Memory B cell (primary cell): ENCODE results near the gene SEPTIN7.

Experiments used
- ATAC-seq: fragments of 150-1000 bp; cut with Tn5 transposase; 2 replicates; pipeline ENCODE4 v1.10.0; 2021; ENCODE audit warnings: low read depth, mild to moderate bottlenecking, moderate library complexity
- DNase-seq, 2 donors: peaks; one replicate each; pipeline ENCODE4 v3.0.0; 2022; ENCODE audit warnings: low spot score in 2 of 2
- H3K27ac Mint-ChIP-seq: one replicate; pipeline ENCODE4 v1.8.0; 2022; ENCODE audit warnings: mild to moderate bottlenecking, moderate library complexity, mixed read lengths
- H3K27me3 Mint-ChIP-seq: one replicate; pipeline ENCODE4 v1.8.0; 2022; ENCODE audit warnings: mixed read lengths
- H3K36me3 Mint-ChIP-seq: one replicate; pipeline ENCODE4 v1.8.0; 2022; ENCODE audit warnings: mild to moderate bottlenecking, mixed read lengths
- H3K4me1 Mint-ChIP-seq: one replicate; pipeline ENCODE4 v1.8.0; 2022; ENCODE audit warnings: mixed read lengths
- H3K4me3 Mint-ChIP-seq: one replicate; pipeline ENCODE4 v1.8.0; 2022; ENCODE audit warnings: mild to moderate bottlenecking, moderate library complexity, mixed read lengths
- H3K9me3 Mint-ChIP-seq: one replicate; pipeline ENCODE4 v1.8.0; 2022; ENCODE audit warnings: mixed read lengths

SEPTIN7 gene

DNA sequence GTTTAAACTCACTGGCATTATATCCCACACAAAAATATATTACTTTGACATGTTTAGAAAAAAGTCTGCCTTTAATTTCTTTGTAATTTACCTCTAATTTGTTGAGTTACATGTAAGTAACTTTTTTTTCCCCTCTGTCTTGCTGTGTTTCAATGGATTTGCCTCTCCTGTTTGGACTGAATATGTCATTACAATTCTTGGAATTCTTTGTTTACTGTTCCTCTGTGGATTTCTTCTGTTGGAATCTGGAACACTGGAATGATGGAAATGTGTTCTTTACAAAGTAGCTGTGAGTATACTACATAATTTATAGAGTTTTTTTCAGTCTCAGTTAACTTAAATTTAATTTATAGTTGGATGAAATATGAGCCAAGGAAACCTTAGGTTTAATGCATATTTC is 30.4 kb downstream of the SEPTIN7 start:
- Mint-ChIP-seq H3K4me1 (peaks cover 29% of the 10 kb centered on the region), H3K27ac (peak overlapping the region; percentile 2), H3K9me3 (no peaks in the 10 kb centered on the region), H3K27me3 (no peaks in the 10 kb centered on the region), H3K4me3 (no peak overlapping the region), H3K36me3 (peaks cover 20% of the 10 kb centered on the region)
- ATAC-seq (no peak), DNase-seq (no peak)

- H3K4me1 Mint-ChIP-seq, result peaks cover 19% of the 10 kb centered on the region
Observed at GRCh38 chr7:35839860-35840854, 39.3 kb downstream of the SEPTIN7 start.

GRCh38 chr7:35846816-35847412 is 46.1 kb downstream of the SEPTIN7 start:
- peaks cover 20% of the 10 kb centered on the region for H3K36me3 Mint-ChIP-seq

More at GRCh38 chr7:35839860-35840854, 39.3 kb downstream of the SEPTIN7 start:
- no peak for ATAC-seq
- H3K27ac Mint-ChIP-seq, result no peak overlapping the region
- no peak overlapping the region for H3K4me3 Mint-ChIP-seq
- no peaks in the 10 kb centered on the region for H3K27me3 Mint-ChIP-seq
- DNase-seq, result no peak
- H3K36me3 Mint-ChIP-seq, result peaks cover 19% of the 10 kb centered on the region
- H3K9me3 Mint-ChIP-seq, result no peaks in the 10 kb centered on the region

GRCh38 chr7:35848725-35849124 is 47.9 kb downstream of the SEPTIN7 start:
- no peak for DNase-seq
- Mint-ChIP-seq H3K9me3 (no peaks in the 10 kb centered on the region), H3K4me1 (peaks cover 19% of the 10 kb centered on the region), H3K4me3 (no peak overlapping the region), H3K27me3 (no peaks in the 10 kb centered on the region), H3K36me3 (peaks cover 21% of the 10 kb centered on the region), H3K27ac (peak overlapping the region; percentile 24)
- ATAC-seq, result no peak

More at GRCh38 chr7:35846816-35847412, 46.1 kb downstream of the SEPTIN7 start:
- no peak for DNase-seq
- Mint-ChIP-seq H3K27ac (no peak overlapping the region), H3K9me3 (no peaks in the 10 kb centered on the region), H3K27me3 (no peaks in the 10 kb centered on the region), H3K4me1 (peaks cover 16% of the 10 kb centered on the region), H3K4me3 (no peak overlapping the region)
- no peak for ATAC-seq

DNA sequence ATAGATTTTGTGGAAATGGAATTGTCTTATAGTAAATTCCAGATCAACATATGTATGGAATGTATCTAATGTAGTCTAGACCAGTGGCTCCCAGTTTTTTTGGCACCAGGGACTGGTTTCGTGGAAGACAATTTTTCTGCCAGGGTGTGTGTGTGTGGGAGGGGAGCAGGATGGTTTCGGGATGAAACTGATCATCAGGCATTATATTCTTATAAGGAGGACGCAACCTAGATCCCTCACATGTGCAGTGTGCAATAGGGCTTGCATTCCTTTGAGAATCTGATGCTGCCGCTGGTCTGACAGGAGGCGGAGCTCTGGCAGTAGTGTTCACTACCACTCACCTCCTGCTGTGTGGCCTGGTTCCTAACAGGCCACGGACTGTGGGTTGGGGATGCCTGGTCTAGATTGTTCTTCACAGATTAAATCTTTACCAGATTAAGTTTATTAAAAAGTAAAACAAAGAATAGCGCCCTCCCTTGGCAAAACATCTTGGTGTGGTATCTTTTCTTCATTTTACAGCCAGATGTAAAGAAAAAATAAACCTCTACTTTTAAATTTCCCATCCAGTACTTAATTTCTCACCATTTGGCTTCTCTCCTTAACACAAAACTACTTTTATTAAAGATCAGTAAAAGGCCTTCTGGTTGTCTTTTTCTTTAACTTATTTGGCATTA is 48.4 kb downstream of the SEPTIN7 start:
- ATAC-seq, result no peak
- Mint-ChIP-seq H3K4me3 (no peak overlapping the region), H3K9me3 (no peaks in the 10 kb centered on the region), H3K4me1 (peaks cover 19% of the 10 kb centered on the region), H3K27me3 (no peaks in the 10 kb centered on the region), H3K27ac (peak overlapping the region; percentile 71), H3K36me3 (peaks cover 21% of the 10 kb centered on the region)
- DNase-seq, result no peak

DNA sequence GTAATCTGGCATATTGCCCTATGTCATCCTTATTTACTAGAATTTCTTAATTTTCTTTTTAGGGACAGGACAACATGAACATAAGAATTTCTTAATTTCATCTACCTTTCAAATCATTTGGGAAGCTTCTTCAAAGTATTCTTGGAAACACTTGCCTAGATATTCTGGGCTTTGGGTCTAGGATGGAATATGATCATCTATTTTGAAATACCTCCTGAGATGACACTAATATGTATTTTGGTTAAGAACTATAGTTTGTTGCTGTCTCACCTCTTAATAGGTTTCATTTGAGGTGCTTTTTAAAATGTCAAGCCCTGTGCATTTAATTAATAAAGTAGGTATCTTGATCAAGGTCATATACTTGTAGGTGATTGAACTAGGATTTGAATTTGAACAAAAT is 49.1 kb downstream of the SEPTIN7 start:
- Mint-ChIP-seq H3K9me3 (no peaks in the 10 kb centered on the region), H3K4me3 (no peak overlapping the region), H3K27me3 (no peaks in the 10 kb centered on the region), H3K27ac (peak overlapping the region; percentile 71), H3K36me3 (peaks cover 21% of the 10 kb centered on the region), H3K4me1 (peaks cover 20% of the 10 kb centered on the region)
- ATAC-seq, result no peak
- no peak for DNase-seq
